Large intestine (tissue), 3 donors: ENCODE measurements around the gene GRAPL. TPM values are rescaled to one million over a fixed set of nuclear protein-coding genes. Genes with fewer than 3 reads are reported as not detected.
A peak's percentile ranks its signal among the peaks of the same experiment; 100 is the strongest.
"Not testable (repeated sequence)": the region's sequence is repeated elsewhere in the genome, so short reads cannot be mapped to it uniquely, and the experiment has no call there.

Source experiments
- DNase-seq, 2 donors: peaks; one replicate each; pipeline versions ENCODE4 v3.0.0 to v3.0.0-alpha.2; 2013
- H3K27ac ChIP-seq: one replicate; pipeline ENCODE4 v1.5.1; 2013; ENCODE audit warnings: low read length
- H3K27me3 ChIP-seq: 2 replicates; pipeline ENCODE4 v1.6.1; 2013; ENCODE audit warnings: low read length; ENCODE audit not compliant: control insufficient read depth, insufficient read depth
- H3K36me3 ChIP-seq: 2 replicates; pipeline ENCODE4 v1.6.1; 2013; ENCODE audit warnings: low read length; ENCODE audit not compliant: control insufficient read depth, insufficient read depth
- H3K4me1 ChIP-seq: one replicate; pipeline ENCODE4 v1.6.1; 2013; ENCODE audit warnings: low read length; ENCODE audit not compliant: control insufficient read depth, insufficient read depth
- H3K4me3 ChIP-seq: one replicate; pipeline ENCODE4 v1.5.1; 2013; ENCODE audit warnings: low read length
- H3K9me3 ChIP-seq: one replicate; pipeline ENCODE4 v1.6.1; 2013; ENCODE audit warnings: mild to moderate bottlenecking, low read depth, low read length, moderate library complexity; ENCODE audit not compliant: control insufficient read depth
- WGBS: methylation state at CpG from one replicate; pipeline ENCODE4 v1.1.5; 2013; ENCODE audit warnings: low lambda C conversion rate; ENCODE audit not compliant: insufficient coverage; 5-methylcytosine and 5-hydroxymethylcytosine counted together
- polyA plus RNA-seq: library from polyadenylated mRNA; unstranded; fragments of 120-200 nt; gene quantifications from one replicate; pipeline ENCODE4 v1.2.1, GENCODE V29; 2013

Gene GRAPL
- polyA plus RNA-seq, 1 donor = 3.4 TPM

- H3K27ac ChIP-seq, H3K9me3 ChIP-seq, H3K36me3 ChIP-seq, H3K4me1 ChIP-seq, H3K27me3 ChIP-seq, DNase-seq: not testable (repeated sequence)
- WGBS = no CpG with 5 or more reads among the region's 33 CpGs
- peak overlapping the region; percentile 21 for H3K4me3 ChIP-seq
These were observed 69.2 kb downstream of the GRAPL start for GRCh38 chr17:19196382-19197204.

- WGBS = no CpG with 5 or more reads among the region's 20 CpGs
- H3K36me3 ChIP-seq = not testable (repeated sequence)
These were observed 75.1 kb downstream of the GRAPL start for GRCh38 chr17:19202448-19202847.

GRCh38 chr17:19203429-19203828 is 76.0 kb downstream of the GRAPL start:
- not testable (repeated sequence) for H3K9me3 ChIP-seq, H3K4me1 ChIP-seq, H3K27ac ChIP-seq, H3K27me3 ChIP-seq, H3K4me3 ChIP-seq, DNase-seq, H3K36me3 ChIP-seq
- WGBS = no CpG with 5 or more reads among the region's 3 CpGs

More at GRCh38 chr17:19202448-19202847, 75.1 kb downstream of the GRAPL start:
- not testable (repeated sequence) for H3K4me1 ChIP-seq, H3K9me3 ChIP-seq, H3K27ac ChIP-seq, DNase-seq, H3K27me3 ChIP-seq, H3K4me3 ChIP-seq

Other genes with a start within 250 kb of the GRAPL start
- 0.30 TPM for gene SLC5A10, start 175.4 kb upstream of the GRAPL start, polyA plus RNA-seq
- 35.6 TPM for gene FAM83G, start 122.8 kb upstream of the GRAPL start, polyA plus RNA-seq
- 2.9 TPM for gene GRAP, start 80.6 kb upstream of the GRAPL start, polyA plus RNA-seq
- gene EPN2, start 109.8 kb downstream of the GRAPL start, polyA plus RNA-seq = 24.2 TPM
- 19.8 TPM for gene B9D1, start 235.1 kb downstream of the GRAPL start, polyA plus RNA-seq